ENCODE measurements around the gene FAM163A.

The FAM163A gene

GRCh38 chr1:179794146-179794545, 51.1 kb downstream of the FAM163A start:
- Histone ChIP-seq H3K9me3 (ENCODE audit: insufficient read depth, low read depth, low read length) (no peaks in the 10 kb centered on the region), H3F3A (ENCODE audit: low read depth) (no peaks in the 10 kb centered on the region), H3K4me1 (ENCODE audit: insufficient read depth, low read length, poor library complexity, severe bottlenecking) (no peaks in the 10 kb centered on the region), H3K36me3 (ENCODE audit: insufficient read depth, low read length) (no peaks in the 10 kb centered on the region), H4K20me1 (ENCODE audit: insufficient read depth, low read length, poor library complexity, severe bottlenecking) (no peaks in the 10 kb centered on the region), H3K79me2 (ENCODE audit: insufficient read depth, low read length) (no peaks in the 10 kb centered on the region), H3K4me2 (ENCODE audit: low read depth, low read length, poor library complexity, severe bottlenecking) (no peak overlapping the region), H2AFZ (ENCODE audit: low read length) (no peak overlapping the region), H3K9ac (ENCODE audit: low read depth, low read length, poor library complexity, severe bottlenecking) (no peak overlapping the region), H3K9me2 (replicated peaks; ENCODE audit: low read depth, low read length) (no peaks in the 10 kb centered on the region), H3K4me3 (ENCODE audit: low read length, poor library complexity, severe bottlenecking) (no peak overlapping the region), H3K27me3 (ENCODE audit: insufficient read depth, low read length, poor library complexity, severe bottlenecking) (no peaks in the 10 kb centered on the region)
- no peak for TF ChIP-seq CTCF (conservative IDR thresholded peaks at IDR 0.05; ENCODE audit: low read length)
- TF ChIP-seq EZH2phosphoT487 (IDR thresholded peaks at IDR 0.05; ENCODE audit: borderline replicate concordance) = no peak

GRCh38 chr1:179794669-179795068, 51.6 kb downstream of the FAM163A start:
- no peaks in the 10 kb centered on the region for H3K9me2 ChIP-seq (replicated peaks; ENCODE audit: low read depth, low read length)
- H3K4me1 ChIP-seq (ENCODE audit: insufficient read depth, low read length, poor library complexity, severe bottlenecking) = no peaks in the 10 kb centered on the region
- H3K9me3 ChIP-seq (ENCODE audit: insufficient read depth, low read depth, low read length) = no peaks in the 10 kb centered on the region
- no peaks in the 10 kb centered on the region for H3K79me2 ChIP-seq (ENCODE audit: insufficient read depth, low read length)
- TF ChIP-seq CTCF (conservative IDR thresholded peaks at IDR 0.05; ENCODE audit: low read length) (no peak), EZH2phosphoT487 (IDR thresholded peaks at IDR 0.05; ENCODE audit: borderline replicate concordance) (no peak)
- no peaks in the 10 kb centered on the region for H3K27me3 ChIP-seq (ENCODE audit: insufficient read depth, low read length, poor library complexity, severe bottlenecking)
- no peak overlapping the region for H3K4me3 ChIP-seq (ENCODE audit: low read length, poor library complexity, severe bottlenecking)
- H3K4me2 ChIP-seq (ENCODE audit: low read depth, low read length, poor library complexity, severe bottlenecking) = no peak overlapping the region
- no peaks in the 10 kb centered on the region for H4K20me1 ChIP-seq (ENCODE audit: insufficient read depth, low read length, poor library complexity, severe bottlenecking)
- no peaks in the 10 kb centered on the region for H3K36me3 ChIP-seq (ENCODE audit: insufficient read depth, low read length)
- H2AFZ ChIP-seq (ENCODE audit: low read length) = no peak overlapping the region
- H3K9ac ChIP-seq (ENCODE audit: low read depth, low read length, poor library complexity, severe bottlenecking) = no peak overlapping the region
- H3F3A ChIP-seq (ENCODE audit: low read depth) = no peaks in the 10 kb centered on the region

GRCh38 chr1:179798213-179798863, 55.2 kb downstream of the FAM163A start:
- no peak overlapping the region for H3K4me3 ChIP-seq (ENCODE audit: low read length, poor library complexity, severe bottlenecking)
- H3K9ac ChIP-seq (ENCODE audit: low read depth, low read length, poor library complexity, severe bottlenecking) = no peak overlapping the region
- no peaks in the 10 kb centered on the region for H3K9me2 ChIP-seq (replicated peaks; ENCODE audit: low read depth, low read length)
- H3K4me1 ChIP-seq (ENCODE audit: insufficient read depth, low read length, poor library complexity, severe bottlenecking) = no peaks in the 10 kb centered on the region
- H3K9me3 ChIP-seq (ENCODE audit: insufficient read depth, low read depth, low read length) = no peaks in the 10 kb centered on the region
- no peaks in the 10 kb centered on the region for H4K20me1 ChIP-seq (ENCODE audit: insufficient read depth, low read length, poor library complexity, severe bottlenecking)
- no peaks in the 10 kb centered on the region for H3K36me3 ChIP-seq (ENCODE audit: insufficient read depth, low read length)
- no peaks in the 10 kb centered on the region for H3K79me2 ChIP-seq (ENCODE audit: insufficient read depth, low read length)
- H3K4me2 ChIP-seq (ENCODE audit: low read depth, low read length, poor library complexity, severe bottlenecking) = no peak overlapping the region
- TF ChIP-seq CTCF (conservative IDR thresholded peaks at IDR 0.05; ENCODE audit: low read length) = no peak
- no peak for TF ChIP-seq EZH2phosphoT487 (IDR thresholded peaks at IDR 0.05; ENCODE audit: borderline replicate concordance)
- no peaks in the 10 kb centered on the region for H3K27me3 ChIP-seq (ENCODE audit: insufficient read depth, low read length, poor library complexity, severe bottlenecking)
- H3F3A ChIP-seq (ENCODE audit: low read depth) = no peaks in the 10 kb centered on the region
- no peak overlapping the region for H2AFZ ChIP-seq (ENCODE audit: low read length)
